ENCODE results near the gene PLEKHH1.

DNA sequence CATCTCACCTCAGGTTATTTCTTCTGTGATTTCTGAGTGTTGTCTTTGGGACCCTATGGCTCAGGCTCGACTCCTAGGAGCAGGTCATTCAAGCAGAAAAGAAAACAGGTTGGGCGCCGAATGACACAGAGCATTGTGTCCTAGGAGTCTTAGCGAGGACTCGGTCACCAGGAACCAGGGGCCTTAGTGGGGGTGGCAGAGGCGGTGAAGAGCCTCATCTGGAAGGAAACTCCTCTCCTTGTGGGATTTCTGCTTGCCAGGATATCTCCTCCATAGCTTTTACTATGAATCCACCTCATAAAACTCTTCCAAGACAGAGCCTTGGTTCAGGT lies 630 bp downstream of the PLEKHH1 start:
- peak; percentile 1 for TF ChIP-seq POLR2A (IDR thresholded peaks at IDR 0.05)
- TF ChIP-seq, protein P1, sequence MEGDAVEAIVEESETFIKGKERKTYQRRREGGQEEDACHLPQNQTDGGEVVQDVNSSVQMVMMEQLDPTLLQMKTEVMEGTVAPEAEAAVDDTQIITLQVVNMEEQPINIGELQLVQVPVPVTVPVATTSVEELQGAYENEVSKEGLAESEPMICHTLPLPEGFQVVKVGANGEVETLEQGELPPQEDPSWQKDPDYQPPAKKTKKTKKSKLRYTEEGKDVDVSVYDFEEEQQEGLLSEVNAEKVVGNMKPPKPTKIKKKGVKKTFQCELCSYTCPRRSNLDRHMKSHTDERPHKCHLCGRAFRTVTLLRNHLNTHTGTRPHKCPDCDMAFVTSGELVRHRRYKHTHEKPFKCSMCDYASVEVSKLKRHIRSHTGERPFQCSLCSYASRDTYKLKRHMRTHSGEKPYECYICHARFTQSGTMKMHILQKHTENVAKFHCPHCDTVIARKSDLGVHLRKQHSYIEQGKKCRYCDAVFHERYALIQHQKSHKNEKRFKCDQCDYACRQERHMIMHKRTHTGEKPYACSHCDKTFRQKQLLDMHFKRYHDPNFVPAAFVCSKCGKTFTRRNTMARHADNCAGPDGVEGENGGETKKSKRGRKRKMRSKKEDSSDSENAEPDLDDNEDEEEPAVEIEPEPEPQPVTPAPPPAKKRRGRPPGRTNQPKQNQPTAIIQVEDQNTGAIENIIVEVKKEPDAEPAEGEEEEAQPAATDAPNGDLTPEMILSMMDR (IDR thresholded peaks at IDR 0.05), result no peak
- TF ChIP-seq EP300 (IDR thresholded peaks at IDR 0.05; ENCODE audit: low read depth), result no peak
- no peak for TF ChIP-seq POLR2AphosphoS5 (IDR thresholded peaks at IDR 0.05)

All from transverse colon (tissue), 4 donors.